HG03469 (cell line): ENCODE data around the gene NEURL2.
"Not testable (repeated sequence)": the region's sequence is repeated elsewhere in the genome, so short reads cannot be mapped to it uniquely, and the experiment has no call there.

Experiments used
- ATAC-seq: cut with Tn5 transposase; IDR thresholded peaks from one replicate; pipeline ENCODE4 v1.9.1; 2021; ENCODE audit warnings: mild to moderate bottlenecking, moderate library complexity, moderate number of reproducible peaks; ENCODE audit not compliant: unreplicated experiment

Gene NEURL2

DNA sequence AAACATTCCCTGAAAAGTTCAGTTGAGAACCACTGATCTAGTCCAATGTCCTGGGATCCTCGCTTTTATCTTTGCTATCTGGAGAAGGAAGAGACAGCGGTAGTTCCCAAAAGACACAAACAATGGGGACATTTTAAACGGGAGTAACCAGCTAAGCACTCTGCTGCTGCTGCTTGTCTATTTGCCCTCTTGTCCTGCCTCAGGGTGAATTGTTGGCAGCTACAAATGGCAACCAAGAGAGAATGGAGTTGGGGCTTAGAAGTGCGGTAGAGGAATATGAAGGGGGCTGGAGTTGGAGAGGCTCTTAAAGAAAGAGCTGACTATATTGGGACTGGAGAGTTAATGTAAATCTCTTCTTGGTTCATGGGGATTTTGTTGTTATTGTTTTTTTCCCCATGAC lies 16.4 kb downstream of the NEURL2 start:
- ATAC-seq = no peak

DNA sequence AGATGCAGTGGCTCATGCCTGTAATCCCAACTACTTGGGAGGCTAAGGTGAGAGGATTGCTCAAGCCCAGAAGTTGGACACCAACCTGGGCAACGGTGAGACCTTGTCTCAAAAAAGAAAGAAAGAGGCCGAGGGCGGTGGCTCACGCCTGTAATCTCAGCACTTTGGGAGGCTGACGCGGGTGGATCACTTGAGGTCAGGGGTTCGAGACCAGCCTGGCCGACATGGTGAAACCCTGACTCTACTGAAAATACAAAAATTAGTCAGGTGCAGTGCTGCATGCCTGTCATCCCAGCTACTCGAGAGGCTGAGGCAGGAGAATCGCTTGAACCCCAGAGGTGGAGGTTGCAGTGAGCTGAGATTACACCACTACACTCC lies 16.9 kb downstream of the NEURL2 start:
- ATAC-seq = not testable (repeated sequence)

DNA sequence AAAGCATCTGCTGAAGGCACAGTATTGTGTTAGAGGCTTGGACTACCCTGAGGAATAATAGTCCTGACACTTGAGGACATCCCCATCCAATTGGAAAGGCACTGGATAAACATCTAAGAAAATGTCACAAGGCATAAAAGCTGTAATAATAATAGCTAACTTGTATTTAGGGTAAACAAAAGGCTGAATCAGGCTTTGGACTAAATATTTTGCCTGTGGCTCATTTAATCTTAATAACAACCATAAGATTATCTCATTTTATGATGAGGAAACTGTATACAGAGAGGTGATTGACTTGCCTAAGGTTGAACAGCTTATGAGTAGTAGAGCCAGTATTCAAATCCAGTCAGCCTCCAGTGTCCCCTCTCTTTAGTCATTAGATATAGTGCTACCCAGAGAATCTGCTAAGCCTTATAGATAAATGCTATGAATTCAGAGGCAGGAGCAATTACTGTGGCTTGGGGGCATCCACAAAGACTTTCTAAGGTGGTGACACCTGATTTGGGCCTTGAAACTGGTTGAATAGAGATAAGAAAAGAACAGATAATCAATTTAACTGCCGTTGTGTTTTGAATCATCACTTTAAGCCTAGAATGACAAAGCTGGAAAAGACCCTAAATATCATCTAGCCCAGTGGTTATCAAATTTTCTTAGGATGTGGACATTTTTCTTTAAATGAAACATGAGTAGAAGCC lies 17.5 kb downstream of the NEURL2 start:
- no peak for ATAC-seq

DNA sequence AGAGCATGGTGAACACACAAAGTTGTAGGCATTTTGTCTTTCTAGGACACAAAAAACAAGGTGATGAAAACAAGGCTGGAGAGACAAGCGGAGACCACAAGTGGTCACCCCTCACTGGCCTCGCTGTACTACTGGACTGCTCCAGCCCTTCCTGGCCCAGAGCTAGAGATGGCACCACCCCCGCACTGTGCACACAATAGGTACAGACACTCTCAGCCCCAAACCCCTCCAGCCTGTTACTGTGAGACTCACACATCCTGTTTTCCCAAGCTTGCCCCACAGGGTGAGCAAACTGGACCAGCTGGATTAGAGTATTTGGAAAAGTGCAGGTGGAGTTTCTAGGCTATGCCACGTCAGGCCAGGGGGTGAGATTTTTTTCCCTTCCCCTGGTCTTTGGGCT lies 18.4 kb downstream of the NEURL2 start:
- no peak for ATAC-seq

DNA sequence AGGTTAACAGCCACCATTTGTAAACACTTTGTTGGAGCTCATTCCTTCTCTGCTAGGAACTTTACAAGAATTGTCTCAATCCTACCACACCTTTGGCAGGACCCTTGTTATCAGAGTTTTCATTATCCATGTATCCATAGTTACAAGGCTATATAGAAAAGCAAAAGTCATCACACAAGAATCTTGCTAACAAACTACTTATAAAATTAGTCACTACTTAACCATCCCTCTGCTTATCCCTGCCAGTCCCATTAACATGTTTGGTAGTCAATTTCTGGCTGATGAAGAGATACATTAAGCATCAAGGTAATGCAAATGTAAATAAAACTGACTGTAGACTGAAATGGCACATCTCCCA lies 23.2 kb downstream of the NEURL2 start:
- ATAC-seq = no peak

DNA sequence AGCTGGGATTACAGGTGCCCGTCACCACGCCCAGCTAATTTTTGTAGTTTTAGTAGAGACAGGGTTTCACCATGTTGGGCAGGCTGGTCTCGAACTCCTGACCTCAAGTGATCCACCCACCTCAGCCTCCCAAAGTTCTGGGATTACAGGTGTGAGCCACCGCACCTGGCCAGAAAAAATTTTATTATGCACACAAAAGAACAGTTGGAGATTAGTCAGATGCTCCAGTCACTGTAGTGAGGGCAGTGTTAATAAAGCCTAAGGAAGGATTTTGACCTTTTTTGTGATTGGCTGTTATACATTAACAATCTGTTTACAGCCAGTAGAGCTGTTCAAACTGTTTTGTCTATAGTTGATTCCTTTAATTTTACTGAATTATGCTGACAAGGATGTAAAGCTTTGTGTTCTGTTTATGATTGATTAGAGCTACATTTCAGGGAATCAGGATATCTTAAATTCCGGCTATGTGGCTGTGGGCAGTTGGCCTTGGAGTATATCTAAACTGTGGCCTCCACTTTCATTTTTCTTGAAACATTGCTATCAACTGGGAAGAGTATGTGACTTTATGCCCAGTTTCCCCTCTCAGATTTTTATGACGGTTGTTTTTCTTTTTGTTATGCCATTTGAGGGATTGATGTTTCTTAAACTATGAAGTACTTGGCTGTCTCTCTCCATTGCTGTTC lies 23.7 kb downstream of the NEURL2 start:
- no peak for ATAC-seq

DNA sequence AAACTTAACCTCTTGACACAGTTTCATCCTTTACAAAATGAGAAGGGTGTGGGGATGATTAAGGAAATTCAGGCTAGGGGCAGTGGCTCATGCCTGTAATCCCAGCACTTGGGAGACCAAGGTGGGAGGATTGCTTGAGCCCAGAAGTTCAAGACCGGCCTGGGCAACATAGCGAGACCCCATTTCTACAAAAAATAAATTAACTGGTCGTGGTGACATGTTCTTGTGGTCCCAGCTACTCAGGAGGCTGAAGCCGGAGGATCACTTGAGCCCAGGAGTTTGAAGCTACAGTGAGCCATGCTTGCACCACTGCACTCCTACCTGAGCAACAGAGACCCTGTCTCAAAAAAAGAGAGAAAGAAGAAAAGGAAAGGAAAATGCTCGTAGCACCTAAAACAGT lies 24.6 kb downstream of the NEURL2 start:
- no peak for ATAC-seq

DNA sequence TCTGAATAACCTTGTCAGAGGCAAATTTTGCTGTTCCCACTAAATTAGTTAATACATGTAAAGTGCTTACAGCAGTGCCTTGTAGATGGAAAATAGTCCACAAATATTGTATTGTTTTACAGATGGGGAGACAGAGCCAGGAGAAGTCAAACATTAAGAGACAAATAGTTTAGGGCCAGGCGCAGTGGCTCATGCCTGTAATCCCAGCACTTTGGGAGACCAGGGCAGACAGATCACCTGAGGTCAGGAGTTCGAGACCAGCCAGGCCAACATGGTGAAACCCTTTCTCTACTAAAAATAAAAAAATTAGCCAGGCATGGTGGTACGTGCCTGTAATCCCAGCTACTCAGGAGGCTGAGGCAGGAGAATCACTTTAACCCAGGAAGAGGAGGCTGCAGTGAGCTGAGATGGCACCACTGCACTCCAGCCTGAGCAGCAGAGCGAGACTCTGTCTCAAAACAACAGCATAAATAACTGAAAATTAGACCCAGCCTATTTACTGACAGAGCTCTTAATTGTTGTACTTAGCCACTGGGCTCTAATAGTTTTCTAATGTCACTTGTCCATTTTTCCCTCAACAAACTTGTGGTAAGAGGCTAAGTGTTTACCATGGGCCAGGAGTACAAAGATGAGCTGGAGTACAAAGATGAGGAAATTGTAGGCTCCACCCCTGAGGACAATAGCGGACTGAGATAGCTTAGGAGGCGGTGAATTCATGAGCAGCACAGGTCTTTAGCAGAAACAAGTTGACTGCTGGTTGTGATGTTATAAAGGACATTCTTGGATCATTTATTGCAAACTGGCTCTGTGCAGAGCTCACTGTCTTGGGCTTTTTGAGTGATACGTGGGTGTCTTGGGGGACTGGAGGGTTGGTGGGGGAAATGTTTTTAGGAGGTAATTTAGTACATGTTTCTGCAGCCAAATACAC lies 27.2 kb downstream of the NEURL2 start:
- no peak for ATAC-seq

DNA sequence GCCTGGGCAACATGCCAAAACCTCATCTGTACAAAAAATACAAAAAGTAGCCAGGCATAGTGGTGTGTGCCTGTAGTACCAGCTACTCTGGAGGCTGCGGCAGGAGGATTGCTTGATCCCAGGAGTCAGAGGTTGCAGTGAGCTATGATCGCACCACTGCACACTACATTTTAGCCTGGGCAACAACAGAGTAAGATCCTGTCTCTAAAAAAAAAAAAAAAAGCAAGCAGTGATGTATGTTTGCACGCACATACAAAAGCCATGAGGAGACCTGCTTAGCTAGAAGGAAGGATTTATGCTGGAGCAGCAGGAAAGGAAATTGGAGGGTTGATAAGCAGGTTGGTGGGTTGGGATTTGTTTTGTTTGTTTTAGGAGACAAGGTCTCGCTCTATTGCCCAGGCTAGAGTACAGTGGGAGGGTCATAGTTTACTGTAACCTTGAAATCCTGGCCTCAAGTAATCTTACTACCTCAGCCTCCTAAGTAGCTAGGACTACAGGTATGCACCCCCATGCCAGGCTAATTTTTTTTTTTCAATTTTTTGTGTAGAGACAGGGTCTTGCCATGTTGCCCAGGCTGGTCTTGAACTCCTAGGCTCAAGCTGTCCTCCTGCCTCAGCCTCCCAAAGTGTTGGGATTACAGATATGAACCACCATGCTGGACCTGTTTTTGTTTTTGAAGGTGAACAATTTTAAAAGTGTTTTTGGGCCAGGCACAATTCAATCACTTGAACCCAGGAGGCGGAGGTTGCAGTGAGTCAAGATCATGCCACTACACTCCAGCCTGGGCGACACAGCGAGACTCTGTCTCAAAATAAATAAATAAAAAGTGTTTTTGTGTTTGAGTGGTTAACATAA lies 29.6 kb downstream of the NEURL2 start:
- no peak for ATAC-seq

DNA sequence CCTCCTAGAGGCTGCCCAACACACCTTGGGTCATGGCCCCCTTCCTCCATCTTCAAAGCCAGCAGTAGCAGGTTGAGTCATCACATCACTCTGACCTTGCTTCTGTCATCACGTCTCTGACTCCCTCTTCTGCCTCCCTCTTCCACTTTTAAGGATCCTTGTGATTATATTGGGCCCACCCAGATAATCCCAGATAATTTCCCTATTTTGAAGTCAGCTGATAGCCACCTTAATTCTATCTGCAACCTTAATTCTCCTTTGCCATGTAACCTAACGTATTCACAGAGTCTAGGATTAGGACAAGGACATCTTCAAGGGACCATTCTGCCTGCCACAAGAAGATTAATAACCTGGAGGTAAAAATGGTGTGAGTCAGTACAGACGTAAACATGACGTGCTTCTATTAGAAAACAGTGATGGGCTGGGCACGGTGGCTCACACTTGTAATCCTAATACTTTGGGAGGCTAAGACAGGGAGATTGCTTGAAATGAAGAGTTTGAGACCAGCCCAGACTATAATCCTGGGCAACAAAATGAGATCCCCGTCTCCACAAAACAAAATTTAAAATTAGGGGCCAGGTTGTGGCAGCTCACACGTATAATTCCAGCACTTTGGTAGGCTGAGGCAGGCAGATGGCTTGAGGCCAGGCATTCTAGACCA lies 30.3 kb downstream of the NEURL2 start:
- no peak for ATAC-seq

DNA sequence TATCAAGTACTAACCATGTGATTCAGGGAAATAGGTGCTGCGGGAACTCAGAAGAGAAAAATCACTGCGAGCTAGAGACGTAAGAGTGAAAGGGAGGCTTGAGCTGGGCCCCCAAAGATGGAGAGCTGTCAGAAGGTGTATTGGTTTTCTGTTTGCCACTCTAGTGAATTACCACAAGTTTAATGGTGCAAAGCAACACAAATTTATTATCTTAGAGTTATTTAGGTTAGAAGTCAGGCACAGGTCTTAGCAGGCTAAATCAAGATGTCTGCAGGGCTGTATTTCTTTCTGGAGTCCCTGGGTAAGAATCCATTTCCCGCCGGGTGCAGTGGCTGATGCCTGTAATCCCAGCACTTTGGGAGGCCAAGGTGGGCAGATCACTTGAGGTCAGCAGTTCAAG lies 31.1 kb downstream of the NEURL2 start:
- ATAC-seq = no peak

DNA sequence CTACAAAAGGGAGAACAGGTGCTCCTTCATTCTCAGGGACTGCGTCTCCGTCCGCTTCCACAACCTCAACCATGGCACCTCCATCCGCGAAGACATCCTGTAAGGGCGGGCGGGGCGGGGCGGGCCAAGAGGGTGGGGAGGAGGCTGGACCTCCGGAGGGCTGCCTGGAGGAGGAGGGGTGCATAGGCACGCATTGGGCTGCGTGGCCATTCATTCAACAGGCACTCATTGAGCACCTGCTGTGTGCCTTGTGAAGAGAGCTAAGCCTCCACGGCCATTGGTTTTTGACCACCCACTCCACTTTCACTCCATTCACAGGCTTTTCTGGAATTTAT lies 33.2 kb downstream of the NEURL2 start:
- no peak for ATAC-seq

DNA sequence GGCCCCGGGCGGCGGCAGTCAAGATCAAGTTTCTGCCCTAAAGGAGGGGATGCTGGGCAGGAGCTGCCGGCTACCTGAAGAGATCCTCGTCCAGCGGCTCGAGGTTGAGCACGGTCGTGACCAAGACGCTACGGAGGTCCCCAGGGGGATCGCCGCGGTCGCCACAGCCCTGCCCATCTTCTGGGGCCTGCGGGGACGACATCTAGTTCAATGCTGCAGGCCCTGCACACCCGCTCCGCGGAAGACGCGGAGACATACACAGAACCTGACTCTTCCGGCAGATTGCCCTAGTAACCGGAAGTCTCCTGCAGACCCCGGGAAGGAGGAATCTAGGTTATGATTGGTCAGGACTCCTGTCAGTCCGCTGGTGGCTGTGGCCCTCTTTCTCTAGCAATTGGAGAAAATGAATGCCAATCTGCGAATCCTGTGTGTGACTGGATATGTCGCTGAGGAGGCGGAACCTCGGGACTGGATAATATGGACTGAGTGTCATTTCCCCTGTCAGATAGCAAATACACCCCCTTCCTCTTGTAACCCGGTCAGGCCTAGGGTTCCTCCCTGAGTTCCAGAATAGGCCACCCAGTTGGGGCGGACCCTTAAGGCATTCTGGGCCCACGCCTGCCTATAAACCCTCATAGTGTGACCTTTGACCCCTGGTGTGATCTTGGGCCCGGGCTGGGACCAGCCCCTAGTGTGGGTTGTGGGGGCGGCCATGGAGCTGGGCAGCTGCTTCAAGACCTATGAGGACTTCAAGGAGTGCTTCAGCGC lies 33.7 kb downstream of the NEURL2 start, which contains the start of the genes ACOT8 and ZSWIM3:
Gene ACOT8 (minus strand): TSS at position 279 of the 768 bp plus-strand sequence. CDS start 77 bp downstream, at position 202.
Gene ZSWIM3 (plus strand): TSS at position 501 of the 768 bp plus-strand sequence. CDS start 212 bp downstream, at position 713.
- peak; percentile 95 for ATAC-seq

DNA sequence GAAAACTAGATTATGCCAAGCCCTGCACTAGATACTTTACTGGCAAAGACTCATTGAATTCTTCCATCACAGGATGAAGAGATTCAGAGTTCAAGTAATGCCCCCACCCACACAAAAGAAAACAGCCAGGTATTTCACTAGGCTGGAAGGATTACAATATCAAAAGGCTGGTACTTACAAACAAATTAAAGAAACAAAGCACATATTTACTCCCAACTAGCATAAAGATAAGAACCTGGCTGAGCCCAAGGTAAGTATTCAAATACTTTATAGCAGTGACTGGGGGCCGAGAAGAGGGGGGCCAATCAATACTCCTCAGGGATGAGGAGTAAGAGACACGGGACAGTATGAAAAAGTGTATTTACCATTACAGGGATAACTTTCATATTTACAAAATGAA lies 37.5 kb downstream of the NEURL2 start:
- no peak for ATAC-seq

DNA sequence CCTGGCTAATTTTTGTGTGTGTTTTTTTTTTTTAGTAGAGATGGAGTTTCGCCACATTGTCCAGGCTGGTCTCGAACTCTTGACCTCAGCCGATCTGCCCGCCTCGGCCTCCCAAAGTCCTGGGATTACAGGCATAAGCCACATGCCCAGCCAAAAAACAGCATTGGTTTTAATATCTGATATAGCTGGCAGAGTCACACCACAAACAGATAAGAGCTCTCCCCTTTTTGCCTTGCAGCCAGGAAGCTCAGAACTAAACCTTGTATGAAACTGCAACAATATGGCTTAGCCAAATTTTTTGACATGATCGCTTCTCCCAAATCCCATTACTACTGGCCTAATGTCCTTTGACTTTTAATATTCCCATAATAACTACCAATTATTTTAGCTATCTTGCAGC lies 38.7 kb downstream of the NEURL2 start:
- no peak for ATAC-seq

DNA sequence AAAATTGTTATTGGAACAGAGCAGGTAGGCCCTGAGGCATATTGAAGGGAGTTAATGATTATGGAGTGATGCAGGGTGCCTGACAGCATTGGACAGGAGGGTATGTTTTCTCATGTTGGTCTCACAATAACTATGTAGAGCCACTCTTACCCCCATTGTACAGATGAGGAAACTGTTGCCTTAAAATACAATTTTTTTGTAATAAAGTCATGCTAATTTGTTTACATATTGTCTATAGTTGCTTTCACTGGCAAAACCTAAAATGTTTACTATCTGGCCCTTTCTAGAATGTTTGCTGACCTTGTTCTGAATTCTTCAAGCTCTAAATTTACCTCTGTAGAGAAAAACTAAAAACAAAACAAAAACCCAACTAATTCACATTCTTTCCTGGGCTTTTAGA lies 39.5 kb downstream of the NEURL2 start:
- ATAC-seq = no peak

DNA sequence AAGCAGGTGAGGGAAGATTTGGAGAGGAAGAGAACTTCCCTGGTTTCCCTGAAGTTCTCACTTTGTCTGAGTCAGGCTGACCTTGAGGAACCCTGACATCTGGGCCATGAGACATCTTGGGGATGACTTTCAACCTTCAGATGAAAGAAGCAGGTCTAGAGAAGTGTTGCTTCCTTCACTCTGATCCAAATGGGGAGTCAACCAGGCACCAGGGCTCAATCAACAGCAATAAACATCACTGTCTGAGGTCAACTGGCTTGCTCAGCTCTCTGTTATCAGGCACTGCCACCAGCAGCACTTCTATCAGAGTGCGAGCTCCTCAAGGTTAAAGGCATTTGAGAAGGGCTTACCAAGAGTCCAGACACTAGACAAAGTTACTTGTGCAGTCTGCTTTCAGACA lies 40.1 kb downstream of the NEURL2 start:
- no peak for ATAC-seq

DNA sequence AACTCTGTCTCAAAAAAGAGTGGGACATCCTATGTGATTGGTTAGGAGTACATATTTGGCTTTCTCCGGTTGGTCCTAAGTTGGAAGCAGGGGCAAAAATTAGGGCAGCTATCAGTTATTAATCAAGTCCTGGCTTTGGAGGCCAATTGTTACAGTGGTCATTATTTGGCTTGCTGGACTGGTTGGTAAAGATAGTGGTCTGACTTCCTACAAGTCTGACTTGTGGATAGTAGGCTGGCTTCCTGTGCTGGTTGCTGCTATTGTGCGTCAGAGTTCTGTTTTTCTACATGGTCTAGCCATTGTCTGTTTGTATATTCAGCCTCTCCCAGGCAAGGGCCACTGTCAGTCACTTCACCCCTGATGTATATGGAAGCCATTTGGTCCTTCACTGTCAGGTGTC lies 40.8 kb downstream of the NEURL2 start:
- no peak for ATAC-seq

DNA sequence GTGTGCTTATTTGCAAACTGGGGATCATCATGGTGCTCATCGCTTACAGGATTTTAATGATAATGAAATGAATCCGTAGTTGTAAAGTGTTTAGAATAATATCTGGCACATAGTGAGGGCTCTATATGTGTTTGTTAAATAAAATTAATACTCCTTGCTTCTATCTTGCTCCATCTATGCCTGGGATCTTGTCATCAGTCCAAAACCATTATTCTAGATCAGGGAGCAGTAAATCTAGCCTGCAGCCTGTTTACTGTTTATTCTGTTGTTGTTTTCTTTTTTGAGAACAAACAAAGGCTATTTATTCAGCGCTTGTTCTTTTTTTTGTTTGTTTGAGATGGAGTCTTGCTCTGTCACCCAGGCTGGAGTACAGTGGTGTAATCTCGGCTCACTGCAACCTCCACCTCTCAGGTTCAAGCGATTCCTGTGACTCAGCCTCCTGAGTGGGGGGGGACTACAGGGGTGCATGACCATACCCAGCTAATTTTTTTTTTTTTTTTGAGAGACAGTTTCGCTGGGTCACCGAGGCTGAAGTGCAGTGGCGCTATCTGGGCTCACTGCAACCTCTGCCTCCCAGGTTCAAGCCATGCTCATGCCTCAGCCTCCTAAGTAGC lies 41.9 kb downstream of the NEURL2 start:
- ATAC-seq = no peak
